Fibroblast of pulmonary artery (primary cell): Measurements from ENCODE around the gene SOAT1.

Experiments
- DNase-seq: peaks from one replicate; pipeline ENCODE4 v3.0.0-alpha.2; 2010; ENCODE audit warnings: low read depth
- H3K4me3 ChIP-seq: replicated peaks from 2 replicates; pipeline ENCODE4 v1.5.1; 2011; ENCODE audit warnings: low read depth, mild to moderate bottlenecking, control low read depth, low read length, moderate library complexity
- TF ChIP-seq, protein P1 (sequence below): IDR thresholded peaks from 2 replicates; pipeline ENCODE4 v1.5.1; 2011; ENCODE audit warnings: mild to moderate bottlenecking, control low read depth, low read length, inconsistent platforms; ENCODE audit errors: missing control alignments

SOAT1 gene

DNA sequence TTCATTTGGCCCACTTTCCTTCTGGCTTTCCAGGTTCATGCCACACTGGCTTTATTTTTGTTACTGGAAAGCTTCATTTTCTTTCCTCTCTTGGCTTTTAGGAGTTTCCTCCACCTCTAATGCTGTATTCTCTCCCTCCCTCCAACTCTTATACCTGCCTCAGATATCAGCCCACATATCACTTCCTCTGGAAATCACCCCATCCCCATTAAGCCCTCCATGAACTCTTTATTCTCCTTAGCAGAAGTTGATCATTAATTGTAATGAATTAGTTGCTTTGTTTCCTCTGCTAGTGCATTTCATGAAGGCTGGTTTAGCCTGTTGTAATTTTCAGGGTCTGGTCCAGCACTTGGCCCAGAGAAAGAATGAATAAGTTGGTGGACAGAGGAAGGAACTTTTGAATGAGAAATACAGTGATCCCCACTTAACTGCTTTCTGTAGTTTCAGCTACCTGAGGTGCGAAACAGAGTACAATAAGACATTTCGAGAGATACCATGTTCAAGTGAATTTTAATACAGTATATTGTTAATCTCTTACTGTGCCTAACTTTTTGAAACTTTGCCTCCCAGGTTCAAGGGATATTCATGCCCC, 1.7 kb downstream of the SOAT1 start:
- DNase-seq: no peak
- H3K4me3 ChIP-seq: peak overlapping the region; percentile 84
- TF ChIP-seq, protein P1, sequence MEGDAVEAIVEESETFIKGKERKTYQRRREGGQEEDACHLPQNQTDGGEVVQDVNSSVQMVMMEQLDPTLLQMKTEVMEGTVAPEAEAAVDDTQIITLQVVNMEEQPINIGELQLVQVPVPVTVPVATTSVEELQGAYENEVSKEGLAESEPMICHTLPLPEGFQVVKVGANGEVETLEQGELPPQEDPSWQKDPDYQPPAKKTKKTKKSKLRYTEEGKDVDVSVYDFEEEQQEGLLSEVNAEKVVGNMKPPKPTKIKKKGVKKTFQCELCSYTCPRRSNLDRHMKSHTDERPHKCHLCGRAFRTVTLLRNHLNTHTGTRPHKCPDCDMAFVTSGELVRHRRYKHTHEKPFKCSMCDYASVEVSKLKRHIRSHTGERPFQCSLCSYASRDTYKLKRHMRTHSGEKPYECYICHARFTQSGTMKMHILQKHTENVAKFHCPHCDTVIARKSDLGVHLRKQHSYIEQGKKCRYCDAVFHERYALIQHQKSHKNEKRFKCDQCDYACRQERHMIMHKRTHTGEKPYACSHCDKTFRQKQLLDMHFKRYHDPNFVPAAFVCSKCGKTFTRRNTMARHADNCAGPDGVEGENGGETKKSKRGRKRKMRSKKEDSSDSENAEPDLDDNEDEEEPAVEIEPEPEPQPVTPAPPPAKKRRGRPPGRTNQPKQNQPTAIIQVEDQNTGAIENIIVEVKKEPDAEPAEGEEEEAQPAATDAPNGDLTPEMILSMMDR: no peak

DNA sequence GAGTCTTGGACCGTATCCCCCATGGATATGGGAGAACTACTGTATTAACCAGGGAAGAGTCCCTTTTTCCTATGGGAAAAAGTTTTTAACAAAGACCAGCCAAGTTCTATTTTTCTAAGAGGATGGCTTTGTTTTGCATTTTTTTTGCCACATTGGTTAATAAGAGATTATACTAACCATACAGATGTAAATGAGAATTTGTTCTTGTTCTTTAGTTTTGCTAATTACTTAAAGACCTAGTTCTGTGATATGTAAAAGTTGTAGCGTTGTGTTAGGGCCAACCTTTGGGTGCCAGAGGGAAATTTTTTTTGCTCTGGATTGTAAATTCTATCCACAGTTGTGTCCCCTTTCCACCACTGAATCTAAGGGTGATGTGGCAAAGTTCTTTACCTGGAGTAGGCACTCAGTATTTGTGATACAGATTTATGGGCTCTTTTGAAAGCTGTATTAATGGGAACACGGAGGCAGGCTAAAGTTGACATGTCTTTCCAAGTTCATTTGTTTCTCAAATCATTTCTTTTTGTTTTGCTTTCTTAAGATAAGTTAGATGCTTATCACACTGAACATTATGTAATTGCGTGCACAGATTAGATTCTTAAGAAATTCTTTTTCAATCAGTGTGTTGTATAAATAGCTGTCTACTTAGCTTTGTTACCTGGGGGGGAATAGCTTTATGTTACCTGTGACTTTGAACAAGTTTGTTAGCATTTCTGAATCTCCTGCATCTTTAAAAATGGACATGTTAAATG, 2.9 kb downstream of the SOAT1 start:
- H3K4me3 ChIP-seq: no peak overlapping the region
- no peak for DNase-seq
- TF ChIP-seq, protein P1: no peak

DNA sequence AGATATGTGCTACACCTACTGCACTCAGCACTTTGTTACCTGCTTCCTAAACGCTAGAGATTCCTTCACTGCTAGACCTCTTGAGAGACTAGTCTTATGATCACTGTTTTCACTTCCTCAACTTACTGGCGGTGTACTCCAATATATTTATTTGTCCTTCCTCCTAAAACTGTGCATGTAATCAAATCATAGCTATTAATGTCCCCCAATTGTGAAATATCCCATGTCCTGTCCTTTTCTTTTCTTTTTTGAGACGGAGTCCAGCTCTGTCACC, 3.4 kb downstream of the SOAT1 start:
- H3K4me3 ChIP-seq: no peak overlapping the region

DNA sequence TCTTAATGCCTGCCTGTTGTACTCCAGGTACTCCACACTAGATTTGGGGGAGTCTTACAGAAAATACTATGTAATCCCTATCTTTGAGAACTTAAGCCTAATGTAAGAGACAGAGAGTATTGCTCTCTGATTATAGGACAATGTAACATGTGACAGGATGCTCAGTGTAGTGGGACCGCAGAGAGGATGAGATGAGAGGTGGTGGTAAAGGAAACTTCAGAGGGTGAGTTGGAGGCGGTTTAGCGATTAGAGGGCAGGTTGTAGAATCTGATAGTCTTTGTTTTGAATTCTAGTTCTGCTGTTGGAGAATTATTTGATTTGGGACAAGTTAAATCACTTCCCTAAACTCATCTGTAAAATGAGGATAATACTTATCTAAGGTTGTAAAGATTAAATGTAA, 5.4 kb downstream of the SOAT1 start:
- no peak overlapping the region for H3K4me3 ChIP-seq
- no peak for DNase-seq

More for the DNA sequence above, 3.4 kb downstream of the SOAT1 start:
- TF ChIP-seq, protein P1: no peak
- DNase-seq: no peak

DNA sequence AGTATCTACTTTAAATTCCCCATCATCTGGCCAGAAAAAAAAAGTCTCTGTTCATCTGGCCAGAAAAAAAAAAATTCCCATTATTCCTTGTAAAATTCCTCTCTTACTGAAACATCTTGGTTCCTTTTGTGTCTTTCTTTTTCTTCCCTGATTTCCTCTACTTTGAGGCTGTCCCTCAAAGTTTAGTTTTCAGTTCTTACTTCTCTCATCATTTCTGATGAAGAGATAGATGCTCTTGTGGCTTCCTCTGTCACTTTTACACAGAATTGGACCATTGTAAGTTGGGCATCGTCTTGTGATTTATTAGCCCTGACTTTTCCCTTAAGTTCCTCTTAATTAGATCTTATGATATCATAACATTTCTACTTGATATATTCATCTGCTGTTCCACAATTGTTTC, 6.5 kb downstream of the SOAT1 start:
- TF ChIP-seq, protein P1: no peak
- no peak overlapping the region for H3K4me3 ChIP-seq
- no peak for DNase-seq

More for the DNA sequence above, 5.4 kb downstream of the SOAT1 start:
- TF ChIP-seq, protein P1: no peak

DNA sequence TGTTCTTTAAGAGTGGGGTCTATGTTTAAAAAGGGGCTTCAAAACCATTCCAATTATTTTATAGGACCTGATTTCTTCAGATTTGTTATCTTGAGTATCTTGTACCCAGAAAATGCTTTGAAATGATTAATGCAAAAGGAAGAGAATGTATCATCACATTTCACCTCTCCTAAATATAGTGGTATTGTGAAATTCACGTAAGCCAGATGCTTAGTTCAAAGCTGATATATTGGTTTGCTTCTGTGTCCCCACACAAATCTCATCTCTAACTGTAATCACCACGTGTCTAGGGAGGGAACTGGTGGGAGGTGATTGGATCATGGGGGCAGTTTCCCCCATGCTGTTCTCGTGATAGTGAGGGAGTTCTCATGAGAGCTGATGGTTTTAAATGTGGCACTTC, 8.5 kb downstream of the SOAT1 start:
- TF ChIP-seq, protein P1: no peak
- H3K4me3 ChIP-seq: no peak overlapping the region
- DNase-seq: no peak
